ENCODE results near the gene OSR1. TPM values are rescaled to one million over a fixed set of nuclear protein-coding genes. Genes with fewer than 3 reads are reported as not detected.
"Not testable (repeated sequence)": the region's sequence is repeated elsewhere in the genome, so short reads cannot be mapped to it uniquely, and the experiment has no call there.

Gene OSR1
- total and polyA plus RNA-seq, 7 experiments from 2014 or later: not detected

GRCh38 chr2:19319698-19320097 is 38.7 kb downstream of the OSR1 start:
- ChIA-PET POLR2A (no interaction called here), CTCF (no interaction called here)
- no peaks in the 10 kb centered on the region for H3K36me3 ChIP-seq (ENCODE audit: control insufficient read depth in 2 of 3, insufficient read depth in 3 of 3, low read length in 3 of 3)
- Mint-ChIP-seq H3K4me3 (no peak overlapping the region), H3K27me3 (peaks cover 0 to 6% (median 0%) of the 10 kb centered on the region in 5 donors), H3K9me3 (peaks cover 0 to 6% (median 0%) of the 10 kb centered on the region in 11 donors), H3K4me1 (no peaks in the 10 kb centered on the region), H3K36me3 (peaks cover 0 to 22% (median 7%) of the 10 kb centered on the region in 5 donors), H3K27ac (no peak overlapping the region)
- H3K27me3 ChIP-seq (ENCODE audit: control insufficient read depth in 2 of 2, insufficient read depth in 2 of 2, low read length in 2 of 2): no peaks in the 10 kb centered on the region
- no peaks in the 10 kb centered on the region for H3K4me1 ChIP-seq (ENCODE audit: control insufficient read depth in 2 of 2, insufficient read depth in 2 of 2, low read length in 2 of 2)
- no peaks in the 10 kb centered on the region for H3K9me3 ChIP-seq (ENCODE audit: control insufficient read depth in 2 of 3, low read length in 3 of 3)
- no peak for DNase-seq
- H3K4me3 ChIP-seq (ENCODE audit: low read length): no peak overlapping the region
- intact Hi-C loops (cut with micrococcal nuclease): loop anchor here in 1 of 2 donors (10.0 kb wide), 1 partner anchor 805 kb away; no protein-coding TSS in a partner anchor
- H3K27ac ChIP-seq (ENCODE audit: low read depth, low read length): no peak overlapping the region
- ATAC-seq: no peak

GRCh38 chr2:19319064-19319463 is 39.4 kb downstream of the OSR1 start:
- Mint-ChIP-seq H3K27me3 (peaks cover 0 to 5% (median 0%) of the 10 kb centered on the region in 5 donors), H3K27ac (no peak overlapping the region), H3K9me3 (peaks cover 0 to 6% (median 0%) of the 10 kb centered on the region in 11 donors), H3K4me3 (no peak overlapping the region), H3K4me1 (no peaks in the 10 kb centered on the region), H3K36me3 (peaks cover 0 to 16% (median 7%) of the 10 kb centered on the region in 5 donors)
- DNase-seq: no peak
- H3K27me3 ChIP-seq (ENCODE audit: control insufficient read depth in 2 of 2, insufficient read depth in 2 of 2, low read length in 2 of 2): no peaks in the 10 kb centered on the region
- intact Hi-C loops (cut with micrococcal nuclease): no loop called here
- H3K36me3 ChIP-seq (ENCODE audit: control insufficient read depth in 2 of 3, insufficient read depth in 3 of 3, low read length in 3 of 3): no peaks in the 10 kb centered on the region
- no peak overlapping the region for H3K27ac ChIP-seq (ENCODE audit: low read depth, low read length)
- ChIA-PET POLR2A (interaction anchor here (1.4 kb wide), 1 partner anchor 28 kb away, joined by 3 read pairs; no protein-coding TSS in a partner anchor), CTCF (no interaction called here)
- H3K9me3 ChIP-seq (ENCODE audit: control insufficient read depth in 2 of 3, low read length in 3 of 3): no peaks in the 10 kb centered on the region
- H3K4me3 ChIP-seq (ENCODE audit: low read length): no peak overlapping the region
- ATAC-seq: no peak
- H3K4me1 ChIP-seq (ENCODE audit: control insufficient read depth in 2 of 2, insufficient read depth in 2 of 2, low read length in 2 of 2): no peaks in the 10 kb centered on the region

GRCh38 chr2:19313553-19313952 is 44.9 kb downstream of the OSR1 start:
- H3K36me3 Mint-ChIP-seq: peaks cover 0 to 7% (median 3%) of the 10 kb centered on the region in 5 donors
- no peak overlapping the region for H3K4me3 Mint-ChIP-seq
- Histone ChIP-seq H3K27me3 (ENCODE audit: control insufficient read depth in 2 of 2, insufficient read depth in 2 of 2, low read length in 2 of 2) (no peaks in the 10 kb centered on the region), H3K4me3 (ENCODE audit: low read length) (no peak overlapping the region), H3K36me3 (ENCODE audit: control insufficient read depth in 2 of 3, insufficient read depth in 3 of 3, low read length in 3 of 3) (no peaks in the 10 kb centered on the region), H3K4me1 (ENCODE audit: control insufficient read depth in 2 of 2, insufficient read depth in 2 of 2, low read length in 2 of 2) (no peaks in the 10 kb centered on the region), H3K9me3 (ENCODE audit: control insufficient read depth in 2 of 3, low read length in 3 of 3) (no peaks in the 10 kb centered on the region), H3K27ac (ENCODE audit: low read depth, low read length) (no peak overlapping the region)
- ChIA-PET CTCF (no interaction called here), POLR2A (no interaction called here)
- no peak overlapping the region for H3K27ac Mint-ChIP-seq
- intact Hi-C loops (cut with micrococcal nuclease): no loop called here
- H3K4me1 Mint-ChIP-seq: no peaks in the 10 kb centered on the region
- H3K9me3 Mint-ChIP-seq: peaks cover 0 to 3% (median 1%) of the 10 kb centered on the region in 11 donors
- no peaks in the 10 kb centered on the region for H3K27me3 Mint-ChIP-seq
- no peak for DNase-seq
- ATAC-seq: no peak

- no peak overlapping the region for H3K27ac Mint-ChIP-seq
- CTCF ChIA-PET: no interaction called here
- H3K36me3 ChIP-seq (ENCODE audit: control insufficient read depth in 2 of 3, insufficient read depth in 3 of 3, low read length in 3 of 3): no peaks in the 10 kb centered on the region
Observed at GRCh38 chr2:19312949-19313348, 45.5 kb downstream of the OSR1 start.

GRCh38 chr2:19306065-19306464 is 52.4 kb downstream of the OSR1 start:
- H3K36me3 Mint-ChIP-seq: peaks cover 0 to 11% (median 0%) of the 10 kb centered on the region in 5 donors
- POLR2A ChIA-PET; H3K27me3 Mint-ChIP-seq; H3K27ac ChIP-seq (ENCODE audit: low read depth, low read length); H3K27me3 ChIP-seq (ENCODE audit: control insufficient read depth in 2 of 2, insufficient read depth in 2 of 2, low read length in 2 of 2); H3K4me1 ChIP-seq (ENCODE audit: control insufficient read depth in 2 of 2, insufficient read depth in 2 of 2, low read length in 2 of 2); H3K4me1 Mint-ChIP-seq; H3K27ac Mint-ChIP-seq; intact Hi-C loops (cut with micrococcal nuclease); CTCF ChIA-PET; DNase-seq; H3K9me3 ChIP-seq (ENCODE audit: control insufficient read depth in 2 of 3, low read length in 3 of 3); H3K9me3 Mint-ChIP-seq; H3K4me3 Mint-ChIP-seq; ATAC-seq; H3K36me3 ChIP-seq (ENCODE audit: control insufficient read depth in 2 of 3, insufficient read depth in 3 of 3, low read length in 3 of 3); H3K4me3 ChIP-seq (ENCODE audit: low read length): not testable (repeated sequence)

More at GRCh38 chr2:19312949-19313348, 45.5 kb downstream of the OSR1 start:
- POLR2A ChIA-PET: no interaction called here
- H3K4me1 ChIP-seq (ENCODE audit: control insufficient read depth in 2 of 2, insufficient read depth in 2 of 2, low read length in 2 of 2): no peaks in the 10 kb centered on the region
- DNase-seq: peak in 1 of 9 donors; percentile 1
- H3K27me3 Mint-ChIP-seq: no peaks in the 10 kb centered on the region
- H3K36me3 Mint-ChIP-seq: peaks cover 0 to 7% (median 3%) of the 10 kb centered on the region in 5 donors
- no peaks in the 10 kb centered on the region for H3K9me3 ChIP-seq (ENCODE audit: control insufficient read depth in 2 of 3, low read length in 3 of 3)
- ATAC-seq: no peak
- no peaks in the 10 kb centered on the region for H3K27me3 ChIP-seq (ENCODE audit: control insufficient read depth in 2 of 2, insufficient read depth in 2 of 2, low read length in 2 of 2)
- no peak overlapping the region for H3K27ac ChIP-seq (ENCODE audit: low read depth, low read length)
- H3K4me3 ChIP-seq (ENCODE audit: low read length): no peak overlapping the region
- intact Hi-C loops (cut with micrococcal nuclease): no loop called here
- H3K4me3 Mint-ChIP-seq: no peak overlapping the region
- H3K4me1 Mint-ChIP-seq: no peaks in the 10 kb centered on the region
- H3K9me3 Mint-ChIP-seq: peaks cover 0 to 6% (median 2%) of the 10 kb centered on the region in 11 donors

GRCh38 chr2:19305400-19306055 is 52.9 kb downstream of the OSR1 start:
- CTCF ChIA-PET; H3K36me3 ChIP-seq (ENCODE audit: control insufficient read depth in 2 of 3, insufficient read depth in 3 of 3, low read length in 3 of 3); H3K4me3 Mint-ChIP-seq; H3K27me3 ChIP-seq (ENCODE audit: control insufficient read depth in 2 of 2, insufficient read depth in 2 of 2, low read length in 2 of 2); H3K27ac ChIP-seq (ENCODE audit: low read depth, low read length); H3K27me3 Mint-ChIP-seq; DNase-seq; ATAC-seq; H3K27ac Mint-ChIP-seq; POLR2A ChIA-PET; H3K9me3 Mint-ChIP-seq; H3K4me3 ChIP-seq (ENCODE audit: low read length); H3K4me1 Mint-ChIP-seq; intact Hi-C loops (cut with micrococcal nuclease); H3K4me1 ChIP-seq (ENCODE audit: control insufficient read depth in 2 of 2, insufficient read depth in 2 of 2, low read length in 2 of 2); H3K9me3 ChIP-seq (ENCODE audit: control insufficient read depth in 2 of 3, low read length in 3 of 3): not testable (repeated sequence)
- peaks cover 0 to 11% (median 0%) of the 10 kb centered on the region in 5 donors for H3K36me3 Mint-ChIP-seq

- Histone ChIP-seq H3K4me3 (ENCODE audit: low read length) (no peak overlapping the region), H3K27ac (ENCODE audit: low read depth, low read length) (no peak overlapping the region), H3K27me3 (ENCODE audit: control insufficient read depth in 2 of 2, insufficient read depth in 2 of 2, low read length in 2 of 2) (no peaks in the 10 kb centered on the region), H3K9me3 (ENCODE audit: control insufficient read depth in 2 of 3, low read length in 3 of 3) (no peaks in the 10 kb centered on the region), H3K36me3 (ENCODE audit: control insufficient read depth in 2 of 3, insufficient read depth in 3 of 3, low read length in 3 of 3) (no peaks in the 10 kb centered on the region), H3K4me1 (ENCODE audit: control insufficient read depth in 2 of 2, insufficient read depth in 2 of 2, low read length in 2 of 2) (no peaks in the 10 kb centered on the region)
- intact Hi-C loops (cut with micrococcal nuclease): no loop called here
- H3K36me3 Mint-ChIP-seq: peaks cover 0 to 11% (median 0%) of the 10 kb centered on the region in 5 donors
- CTCF ChIA-PET: no interaction called here
- peaks cover 0 to 5% (median 0%) of the 10 kb centered on the region in 11 donors for H3K9me3 Mint-ChIP-seq
- ATAC-seq: no peak
- no peaks in the 10 kb centered on the region for H3K4me1 Mint-ChIP-seq
- H3K27ac Mint-ChIP-seq: no peak overlapping the region
- H3K4me3 Mint-ChIP-seq: no peak overlapping the region
- POLR2A ChIA-PET: no interaction called here
- no peak for DNase-seq
- H3K27me3 Mint-ChIP-seq: no peaks in the 10 kb centered on the region
Observed at GRCh38 chr2:19301706-19302105, 56.7 kb downstream of the OSR1 start.
